ENCODE measurements around the gene ZNF605. TPM values are rescaled to one million over a fixed set of nuclear protein-coding genes. Genes with fewer than 3 reads are reported as not detected.

ZNF605 gene
- total and polyA plus RNA-seq, 2 of the 8 experiments (the other 6 are each of a cell fraction or from before 2014, with no cell fraction given), result 3.6 to 20.3 TPM

DNA sequence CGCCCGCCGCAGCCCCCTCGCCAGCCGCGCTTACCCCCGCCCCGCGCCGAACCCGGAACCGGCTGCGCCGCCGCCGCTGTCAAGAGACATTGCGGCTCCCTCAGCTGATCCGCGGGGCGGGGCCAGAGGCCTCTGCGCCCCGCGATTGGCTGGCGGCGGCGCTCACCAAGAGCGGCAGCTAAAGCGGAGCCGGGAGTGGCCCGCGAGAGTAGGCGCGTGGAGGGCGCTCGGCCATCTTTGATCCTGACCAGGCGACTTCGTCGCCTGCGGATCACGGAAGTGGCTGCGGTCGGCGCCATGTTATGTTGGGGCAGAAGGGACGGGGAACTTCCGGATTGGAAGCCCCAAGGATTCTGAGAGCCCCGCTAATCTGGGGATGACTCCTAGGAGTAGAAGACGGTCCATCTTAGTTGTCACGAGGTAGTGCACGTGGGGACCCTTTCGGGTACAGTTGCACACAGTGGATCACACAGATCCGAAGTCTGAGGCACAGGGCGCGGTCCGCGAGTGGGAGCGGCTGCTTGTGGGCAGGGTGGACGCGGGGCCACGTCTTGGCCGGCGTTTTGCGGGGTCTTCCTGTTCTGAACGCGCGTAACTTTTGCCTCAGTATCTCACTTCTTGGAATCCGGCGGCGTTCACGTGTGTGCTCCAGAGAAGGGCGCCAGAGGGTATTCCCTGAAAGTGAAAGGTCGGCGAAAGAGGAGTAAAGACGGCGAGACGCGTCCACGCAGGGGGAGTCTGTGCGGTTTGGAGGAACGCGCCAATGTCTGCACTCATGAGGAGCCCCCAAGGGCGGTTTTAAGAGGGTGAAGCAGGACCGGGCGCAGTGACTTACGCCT is 68.4 kb downstream of the ZNF605 start, which contains the start of gene CHFR:
Gene CHFR (minus strand): TSS at position 93 of the 839 bp plus-strand sequence. CDS start 277 bp downstream, outside the sequence.
- Histone ChIP-seq H3K4me3 (ENCODE audit: extremely low read depth in 1 of 4, insufficient read depth in 2 of 4, low read depth in 3 of 4, low read length in 4 of 4) (peak within 1 kb of the TSS; percentile 77 to 97 (median 82)), H3K9ac (replicated peaks in 1 of 4; ENCODE audit: extremely low read depth in 1 of 4, low read depth in 3 of 4, low read length in 3 of 4) (peak within 1 kb of the TSS; percentile 77 to 89 (median 82)), H3K18ac (ENCODE audit: extremely low read depth, low read length) (peak within 1 kb of the TSS; percentile 100), H3K79me2 (ENCODE audit: control insufficient read depth in 1 of 2, insufficient read depth in 2 of 2, low read length in 2 of 2) (peaks cover 3 to 14% of the 10 kb centered on the region in 2 experiments; a peak in 2 of 4 replicates), H3K23ac (ENCODE audit: insufficient read length) (peak within 1 kb of the TSS; percentile 0), H4K5ac (ENCODE audit: insufficient read length, low read depth, low read length) (peak within 1 kb of the TSS; percentile 88), H4K8ac (ENCODE audit: extremely low read depth, insufficient read depth, low read length) (peak within 1 kb of the TSS; percentile 94), H4K91ac (replicated peaks; ENCODE audit: insufficient read length, low read length) (peak within 1 kb of the TSS; percentile 84), H3K79me1 (ENCODE audit: low read depth, low read length) (0 out of 2 replicates have a peak, but pooled peaks cover 1% of the 10 kb centered on the region), H3K9me3 (ENCODE audit: insufficient read depth in 2 of 2, low read depth in 1 of 2, low read length in 1 of 2) (peaks cover 0 to 3% of the 10 kb centered on the region in 2 experiments; a peak in 1 of 4 replicates), H3K4me1 (replicated peaks in 1 of 4; ENCODE audit: control insufficient read depth in 3 of 4, insufficient read depth in 4 of 4, low read length in 3 of 4) (peaks cover 2 to 9% (median 8%) of the 10 kb centered on the region in 4 experiments), H3K4ac (replicated peaks; ENCODE audit: insufficient read length, low read depth, low read length) (peak within 1 kb of the TSS; percentile 92), H2BK5ac (ENCODE audit: low read depth, low read length) (peak within 1 kb of the TSS; percentile 99), H3K56ac (replicated peaks; ENCODE audit: insufficient read length, low read depth, low read length) (peak within 1 kb of the TSS; percentile 94), H2BK15ac (ENCODE audit: low read length) (peak within 1 kb of the TSS; percentile 99; the same call in 1 of the 2 replicates), H3K4me2 (ENCODE audit: insufficient read depth in 1 of 2, low read depth in 2 of 2, low read length in 2 of 2) (peak within 1 kb of the TSS; percentile 95 to 99), H3K23me2 (ENCODE audit: low read depth, low read length) (peaks cover 12% of the 10 kb centered on the region), H2BK120ac (replicated peaks; ENCODE audit: low read depth, low read length) (peak within 1 kb of the TSS; percentile 98), H2AFZ (ENCODE audit: low read length) (no peak within 1 kb of the TSS), H2BK20ac (ENCODE audit: low read length) (0 out of 2 replicates have a peak within 1 kb of the TSS, but pooled peaks have one; percentile 23), H2AK5ac (ENCODE audit: low read depth, low read length) (peak within 1 kb of the TSS; percentile 43), H3K27ac (ENCODE audit: low read depth, low read length) (peak within 1 kb of the TSS; percentile 84), H3K14ac (ENCODE audit: insufficient read length) (peak within 1 kb of the TSS; percentile 4), H2BK12ac (ENCODE audit: low read depth, low read length) (peak within 1 kb of the TSS; percentile 70), H3K36me3 (ENCODE audit: control insufficient read depth in 2 of 4, insufficient read depth in 4 of 4, low read length in 3 of 4) (peaks cover 0 to 3% (median 1%) of the 10 kb centered on the region in 4 experiments; a peak in 1 of 8 replicates), H4K20me1 (replicated peaks in 1 of 2; ENCODE audit: control insufficient read depth in 1 of 2, insufficient read depth in 2 of 2, low read length in 2 of 2) (no peaks in the 10 kb centered on the region), H3K27me3 (replicated peaks in 1 of 4; ENCODE audit: control insufficient read depth in 3 of 4, extremely low read depth in 1 of 4, insufficient read depth in 3 of 4, low read length in 3 of 4) (no peaks in the 10 kb centered on the region)
- peak; percentile 90 to 94 for DNase-seq (ENCODE audit: low read depth in 1 of 2, low spot score in 2 of 2)
- 3% methylated on average over 78 of the region's 84 CpGs; no CpG with 5 or more reads in 1 of the 2 experiments for WGBS, 2 experiments (ENCODE audit: extremely low coverage in 1 of 2, insufficient coverage in 1 of 2, insufficient read length in 1 of 2, insufficient replicate concordance in 2 of 2, low coverage in 1 of 2, low lambda C conversion rate in 2 of 2, missing lambda C conversion rate in 1 of 2)
- CTCF ChIA-PET (ENCODE audit: partially characterized antibody), result no interaction called here
- POLR2A ChIA-PET (ENCODE audit: partially characterized antibody), result interaction anchor here (0.6 to 2.8 kb wide), 10 partner anchors 10 to 119 kb away, joined by 3 to 8 read pairs (median 4); partner anchors contain the start of gene GOLGA3
- no peak for FAIRE-seq
- TF ChIP-seq CEBPB (IDR thresholded peaks at IDR 0.05; ENCODE audit: low read depth, low read length) (no peak), TAF1 (IDR thresholded peaks at IDR 0.05; ENCODE audit: low read depth, low read length) (peak; percentile 9), TBP (IDR thresholded peaks at IDR 0.05; ENCODE audit: low read depth, low read length) (peak; percentile 60; the same call in 1 of the 2 replicates), NANOG (IDR thresholded peaks at IDR 0.05; ENCODE audit: insufficient read depth, low read depth, low read length, poor library complexity, severe bottlenecking) (no peak), CHD2 (IDR thresholded peaks at IDR 0.05; ENCODE audit: low read length) (peak; percentile 86), RNF2 (IDR thresholded peaks at IDR 0.05; ENCODE audit: borderline replicate concordance, low read depth, low read length, missing control alignments, poor library complexity, severe bottlenecking) (no peak), CREB1 (IDR thresholded peaks at IDR 0.05) (peak; percentile 92), BRCA1 (IDR thresholded peaks at IDR 0.05; ENCODE audit: low read depth, low read length) (peak; percentile 67), EZH2 (IDR thresholded peaks at IDR 0.05; ENCODE audit: low read depth, low read length, severe bottlenecking) (no peak), EGR1 (IDR thresholded peaks at IDR 0.05; ENCODE audit: borderline replicate concordance, low read depth, low read length) (no peak), POU5F1 (IDR thresholded peaks at IDR 0.05; ENCODE audit: low read depth, low read length) (no peak), TEAD4 (IDR thresholded peaks at IDR 0.05; ENCODE audit: low read depth, low read length) (no peak)
